GM23338 (cell line): ENCODE results near the gene CHD2. TPM values are rescaled to one million over a fixed set of nuclear protein-coding genes. Genes with fewer than 3 reads are reported as not detected.

Source experiments
- ATAC-seq: fragments of 200-7000 bp; cut with Tn5 transposase; 3 replicates; pipeline ENCODE4 v1.9.1; 2020
- DNase-seq: peaks from one replicate; pipeline ENCODE4 v3.0.0-alpha.2; 2015; ENCODE audit warnings: low spot score
- H2AFZ ChIP-seq: fragments of 200-600 bp; sonication (generic); 2 replicates; pipeline ENCODE4 v1.8.0; 2016; ENCODE audit warnings: antibody characterized with exemption, mild to moderate bottlenecking, moderate library complexity
- H3F3A ChIP-seq: fragments of 200-600 bp; sonication (generic); replicated peaks from 2 replicates; pipeline ENCODE4 v1.8.0; 2017; ENCODE audit warnings: antibody characterized with exemption, mixed run types, low read depth
- H3K27ac ChIP-seq: fragments of 200-600 bp; sonication (generic); 2 replicates; pipeline ENCODE4 v1.6.1; 2016; ENCODE audit warnings: low read depth
- H3K27me3 ChIP-seq: fragments of 200-600 bp; sonication (generic); 2 replicates; pipeline ENCODE4 v1.8.0; 2016; ENCODE audit warnings: mild to moderate bottlenecking, mixed run types, moderate library complexity; ENCODE audit not compliant: insufficient read depth
- H3K36me3 ChIP-seq: fragments of 200-600 bp; sonication (generic); 2 replicates; pipeline ENCODE4 v1.8.0; 2016; ENCODE audit warnings: mild to moderate bottlenecking; ENCODE audit not compliant: insufficient read depth
- H3K4me1 ChIP-seq: fragments of 200-600 bp; sonication (generic); 2 replicates; pipeline ENCODE4 v1.8.0; 2016; ENCODE audit warnings: mild to moderate bottlenecking, moderate library complexity; ENCODE audit not compliant: insufficient read depth
- H3K4me2 ChIP-seq: fragments of 200-600 bp; sonication (generic); 2 replicates; pipeline ENCODE4 v1.7.1; 2017; ENCODE audit warnings: mixed run types
- H3K4me3 ChIP-seq: fragments of 200-600 bp; sonication (generic); 2 replicates; pipeline ENCODE4 v1.6.1; 2016; ENCODE audit warnings: mixed run types
- H3K79me2 ChIP-seq: fragments of 200-600 bp; sonication (generic); replicated peaks from 2 replicates; pipeline ENCODE4 v1.8.0; 2017; ENCODE audit warnings: mild to moderate bottlenecking; ENCODE audit not compliant: insufficient read depth
- H3K9me2 ChIP-seq: fragments of 200-600 bp; sonication (generic); 2 replicates; pipeline ENCODE4 v1.8.0; 2017; ENCODE audit not compliant: insufficient read depth
- H4K20me1 ChIP-seq: fragments of 200-600 bp; sonication (generic); replicated peaks from 2 replicates; pipeline ENCODE4 v1.8.0; 2017; ENCODE audit warnings: mild to moderate bottlenecking; ENCODE audit not compliant: insufficient read depth
- H3K27ac Mint-ChIP-seq: 2 replicates; pipeline ENCODE4 v1.8.0; 2020; ENCODE audit warnings: inconsistent platforms, mild to moderate bottlenecking, moderate library complexity, mixed read lengths
- H3K27me3 Mint-ChIP-seq: 3 replicates; pipeline ENCODE4 v1.8.0; 2022; ENCODE audit warnings: low read depth, mild to moderate bottlenecking, moderate library complexity, mixed read lengths, inconsistent platforms; ENCODE audit not compliant: insufficient read depth, poor library complexity
- H3K36me3 Mint-ChIP-seq: 3 replicates; pipeline ENCODE4 v1.8.0; 2021; ENCODE audit warnings: low read depth, mild to moderate bottlenecking, inconsistent platforms, moderate library complexity, mixed read lengths
- H3K4me1 Mint-ChIP-seq: 3 replicates; pipeline ENCODE4 v1.8.0; 2020; ENCODE audit warnings: mild to moderate bottlenecking, inconsistent platforms, mixed read lengths
- H3K4me3 Mint-ChIP-seq: 3 replicates; pipeline ENCODE4 v1.8.0; 2021; ENCODE audit warnings: moderate library complexity, mild to moderate bottlenecking, inconsistent platforms, mixed read lengths
- H3K9me3 Mint-ChIP-seq: 3 replicates; pipeline ENCODE4 v1.8.0; 2020; ENCODE audit warnings: moderate library complexity, mild to moderate bottlenecking, inconsistent platforms, mixed read lengths
- ETS1 ChIP-seq: IDR thresholded peaks from 2 replicates; pipeline ENCODE4 v1.6.1; 2016; ENCODE audit warnings: antibody characterized with exemption
- EZH2 ChIP-seq: fragments of 200-600 bp; sonication (generic); IDR thresholded peaks from one replicate; pipeline ENCODE4 v1.8.0; 2017; ENCODE audit warnings: antibody characterized with exemption, mild to moderate bottlenecking, low read depth; ENCODE audit not compliant: unreplicated experiment
- EZH2phosphoT487 ChIP-seq: fragments of 200-600 bp; sonication (generic); IDR thresholded peaks from one replicate; pipeline ENCODE4 v1.8.1; 2018; ENCODE audit warnings: antibody characterized with exemption; ENCODE audit not compliant: unreplicated experiment
- JUNB ChIP-seq: IDR thresholded peaks from one replicate; pipeline ENCODE4 v1.6.1; 2016; ENCODE audit warnings: antibody characterized with exemption; ENCODE audit not compliant: unreplicated experiment
- NANOG ChIP-seq: IDR thresholded peaks from 2 replicates; pipeline ENCODE4 v1.6.1; 2016; ENCODE audit warnings: antibody characterized with exemption, borderline replicate concordance
- POLR2AphosphoS5 ChIP-seq: IDR thresholded peaks from 2 replicates; pipeline ENCODE4 v1.6.1; 2016; ENCODE audit warnings: antibody characterized with exemption, low read depth
- ZNF114 ChIP-seq: fragments of 250-450 bp; sonication (Bioruptor Pico); IDR thresholded peaks from 2 replicates; pipeline ENCODE4 v1.5.0; 2020; ENCODE audit warnings: mild to moderate bottlenecking, moderate library complexity
- ZNF331 ChIP-seq: fragments of 250-450 bp; sonication (Bioruptor Pico); IDR thresholded peaks from 2 replicates; pipeline ENCODE4 v1.5.0; 2020; ENCODE audit warnings: low read depth, mild to moderate bottlenecking, moderate library complexity
- ZNF462 ChIP-seq: fragments of 250-450 bp; sonication (Bioruptor Pico); IDR thresholded peaks from 2 replicates; pipeline ENCODE4 v1.5.0; 2020; ENCODE audit warnings: mild to moderate bottlenecking, moderate library complexity
- polyA plus RNA-seq: library from polyadenylated mRNA; unstranded; fragments of >200 nt; fragmentation: Nextera tagmentation; extraction: Ambion mirVana; gene quantifications from 2 replicates; pipeline ENCODE4 v1.2.1, GENCODE V29; 2016
- total RNA-seq: library from RNA; depleted of rRNA; stranded (reverse); fragments of >200 nt; shearing (Covaris generic); gene quantifications from 2 replicates; pipeline ENCODE4 v1.2.3, GENCODE V29; 2014

Gene CHD2
- total and polyA plus RNA-seq, 2 experiments from 2014 or later, result 119 to 130 TPM

- TF ChIP-seq ZNF462, result no peak
Observed at GRCh38 chr15:92990031-92990430, 89.9 kb downstream of the CHD2 start (continued).

GRCh38 chr15:92992720-92993119, 92.6 kb downstream of the CHD2 start:
- DNase-seq, result no peak
- Histone ChIP-seq H3K9me2 (no peaks in the 10 kb centered on the region), H3K4me1 (no peaks in the 10 kb centered on the region), H3F3A (no peaks in the 10 kb centered on the region), H3K4me3 (no peak overlapping the region), H3K36me3 (peaks cover 63% of the 10 kb centered on the region), H4K20me1 (no peaks in the 10 kb centered on the region; the same call in 1 of the 2 replicates), H3K4me2 (no peak overlapping the region), H3K27me3 (no peaks in the 10 kb centered on the region), H2AFZ (no peak overlapping the region), H3K79me2 (peaks cover 3% of the 10 kb centered on the region; the same call in 1 of the 2 replicates), H3K27ac (no peak overlapping the region)
- Mint-ChIP-seq H3K36me3 (peaks cover 84% of the 10 kb centered on the region), H3K27me3 (no peaks in the 10 kb centered on the region), H3K27ac (no peak overlapping the region), H3K4me1 (no peaks in the 10 kb centered on the region), H3K9me3 (no peaks in the 10 kb centered on the region), H3K4me3 (no peak overlapping the region)
- no peak for ATAC-seq
- TF ChIP-seq ZNF114 (CRISPR knock-in tag), result no peak
- no peak for TF ChIP-seq EZH2
- TF ChIP-seq EZH2phosphoT487, result no peak
- TF ChIP-seq ZNF462, result no peak
- no peak for TF ChIP-seq POLR2AphosphoS5
- TF ChIP-seq ETS1, result no peak
- TF ChIP-seq ZNF331, result no peak
- TF ChIP-seq NANOG, result no peak
- TF ChIP-seq JUNB, result no peak
